DMS53 (cell line): ENCODE data around the gene MET.
A peak's percentile ranks its signal among the peaks of the same experiment; 100 is the strongest.

Experiments
- DNase-seq: peaks from one replicate; lab custom pipeline; 2025; lab: John Stamatoyannopoulos, UW

MET gene

DNA sequence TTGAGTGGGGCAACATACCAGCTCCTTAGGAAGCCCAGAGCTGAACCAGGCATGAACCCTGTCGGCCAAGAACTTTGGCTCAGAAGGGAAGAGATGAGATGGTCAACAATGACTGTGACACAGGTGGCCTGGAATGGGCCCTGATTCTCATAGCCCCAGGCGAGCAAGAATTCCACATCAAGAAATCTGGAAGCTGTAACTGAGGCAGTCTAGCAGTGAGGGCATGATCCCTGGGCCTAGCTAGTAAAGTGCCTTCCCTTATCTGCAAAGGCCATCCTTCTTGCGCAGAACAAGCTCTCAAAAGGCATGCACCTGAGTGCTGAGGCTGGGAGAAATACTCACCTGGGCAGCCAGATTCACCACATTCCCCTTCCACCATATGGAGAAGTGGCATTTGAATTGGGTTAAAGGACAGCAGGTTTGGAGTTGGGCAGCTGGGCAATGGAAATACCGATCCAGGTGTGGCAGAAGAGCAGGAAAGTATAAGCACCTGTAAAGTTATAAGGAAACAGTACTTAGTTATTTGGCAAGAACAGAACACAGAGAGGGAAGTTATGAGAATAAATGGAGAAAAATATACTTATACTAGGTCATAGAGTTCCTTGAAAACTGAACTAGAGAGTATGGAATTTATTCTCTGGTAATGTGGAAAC lies 111.8 kb downstream of the MET start:
- no peak for DNase-seq

- DNase-seq, result no peak
Measured at GRCh38 chr7:116784647-116785046, 112.7 kb downstream of the MET start.

GRCh38 chr7:116785843-116786242 lies 113.8 kb downstream of the MET start:
- DNase-seq, result no peak

DNA sequence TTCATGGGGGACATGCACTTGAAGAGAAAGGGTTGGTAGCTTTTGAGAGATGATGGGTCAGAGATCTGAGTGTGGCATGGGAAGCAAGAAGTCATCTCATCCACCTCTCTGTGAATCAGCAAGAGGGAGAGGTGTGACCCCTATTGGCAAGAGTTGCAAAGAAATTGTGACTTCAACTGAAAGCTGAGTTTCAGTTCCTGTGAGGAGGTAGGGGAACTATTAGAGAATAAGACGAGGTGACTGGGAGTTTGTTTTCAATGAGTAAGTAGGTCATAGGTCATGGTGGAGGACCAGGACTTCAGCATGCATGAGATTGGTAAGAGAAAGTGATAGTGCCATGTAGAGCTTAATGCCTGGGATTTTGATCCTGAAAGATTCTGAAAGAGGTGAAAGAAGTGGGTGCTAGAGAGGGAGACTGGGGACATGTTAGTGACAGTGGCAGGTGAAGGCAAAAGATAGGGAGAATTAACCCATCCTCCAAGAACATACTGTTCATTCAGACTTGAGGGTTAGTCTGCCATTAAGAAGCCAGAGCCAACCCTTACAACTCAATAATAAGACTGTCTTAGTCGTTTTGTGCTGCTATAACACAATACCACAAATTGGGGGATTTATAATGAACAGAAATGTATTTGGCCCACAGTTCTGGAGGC lies 114.9 kb downstream of the MET start:
- DNase-seq, result peak; percentile 69

DNA sequence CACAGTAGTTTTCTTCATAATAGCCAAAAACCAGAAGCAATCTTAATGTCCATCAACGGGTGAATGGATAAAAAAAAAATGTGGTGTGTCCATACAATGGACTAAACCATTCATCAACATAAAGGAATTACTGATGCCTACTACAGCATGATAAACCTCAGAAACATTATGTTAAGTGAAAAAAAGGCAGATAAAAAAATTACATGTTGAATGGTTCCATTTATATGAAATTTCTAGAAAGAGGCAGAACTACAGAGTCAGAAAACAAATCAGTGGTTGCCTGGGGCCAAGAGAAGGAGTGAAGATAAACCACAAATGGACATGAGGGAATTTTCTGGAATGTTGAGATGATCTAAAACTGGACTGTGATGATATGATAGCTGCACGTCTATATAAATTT lies 115.9 kb downstream of the MET start:
- DNase-seq, result no peak

GRCh38 chr7:116788572-116789197 lies 116.7 kb downstream of the MET start:
- DNase-seq, result no peak

DNA sequence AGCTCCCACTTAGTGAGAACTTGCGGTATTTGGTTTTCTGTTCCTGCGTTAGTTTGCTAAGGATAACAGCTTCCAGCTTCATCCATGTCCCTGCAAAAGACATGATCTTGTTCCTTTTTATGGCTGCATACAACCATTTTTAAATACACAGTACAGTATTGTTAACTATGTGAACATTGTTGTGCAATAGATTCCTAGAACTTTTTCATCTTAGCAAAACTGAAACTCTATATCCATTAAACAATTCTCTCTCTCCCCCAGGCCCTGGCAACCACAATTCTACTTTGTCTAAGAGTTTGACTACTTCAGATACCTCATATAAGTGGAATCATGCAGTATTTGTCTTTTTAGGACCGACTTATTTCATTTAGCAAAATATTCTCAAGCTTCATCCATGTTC lies 118.0 kb downstream of the MET start:
- no peak for DNase-seq

- no peak for DNase-seq
Measured at GRCh38 chr7:116792813-116793212, 120.8 kb downstream of the MET start.

DNA sequence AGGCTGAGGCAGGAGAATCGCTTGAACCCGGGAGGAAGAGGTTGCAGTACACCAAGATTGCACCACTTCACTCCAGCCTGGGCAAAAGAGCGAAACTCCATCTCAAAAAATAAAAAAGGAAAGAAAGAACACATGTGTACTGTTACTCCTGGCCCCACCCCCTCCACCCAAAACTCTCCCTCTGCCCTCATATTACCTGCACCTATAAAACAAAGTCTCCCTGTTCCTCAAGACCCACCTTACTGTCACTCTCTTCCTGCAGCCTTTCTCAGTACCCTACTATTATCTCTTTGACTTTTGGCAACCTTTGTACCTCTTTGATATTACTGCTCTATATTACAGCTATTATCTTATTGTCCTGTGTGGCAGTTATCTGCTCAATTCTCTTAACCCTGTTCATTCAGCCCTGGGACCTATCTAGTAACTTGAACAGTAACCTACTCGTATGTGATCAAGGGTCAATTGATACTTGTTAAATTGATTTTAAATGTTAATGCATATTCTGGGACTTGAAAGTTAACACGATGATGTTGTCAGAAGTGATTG lies 121.9 kb downstream of the MET start:
- no peak for DNase-seq

GRCh38 chr7:116796471-116796870 lies 124.5 kb downstream of the MET start:
- DNase-seq, result peak; percentile 74

- DNase-seq, result no peak
Measured at GRCh38 chr7:116797612-116798011, 125.6 kb downstream of the MET start.

- DNase-seq, result no peak
Measured at GRCh38 chr7:116798232-116798631, 126.2 kb downstream of the MET start.

DNA sequence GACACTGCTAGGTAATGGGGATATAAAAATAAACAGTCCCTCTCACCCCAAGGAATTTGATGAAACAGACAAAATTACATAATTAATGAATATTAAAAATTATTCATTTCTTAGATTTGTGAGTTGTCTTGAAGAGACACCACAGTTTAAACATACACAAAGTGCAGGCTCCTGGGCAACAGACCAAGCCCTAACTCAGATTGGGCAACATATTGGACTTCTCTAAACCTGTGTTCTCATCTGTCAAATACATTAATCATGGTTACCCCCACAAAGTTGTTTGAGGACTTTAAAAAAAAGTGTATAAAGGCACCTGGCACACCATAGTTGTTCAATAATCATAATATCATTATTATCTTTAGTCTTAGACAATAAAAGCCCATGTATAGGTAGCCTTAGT lies 127.9 kb downstream of the MET start:
- no peak for DNase-seq

GRCh38 chr7:116800594-116800993 lies 128.6 kb downstream of the MET start:
- DNase-seq, result peak; percentile 16

DNA sequence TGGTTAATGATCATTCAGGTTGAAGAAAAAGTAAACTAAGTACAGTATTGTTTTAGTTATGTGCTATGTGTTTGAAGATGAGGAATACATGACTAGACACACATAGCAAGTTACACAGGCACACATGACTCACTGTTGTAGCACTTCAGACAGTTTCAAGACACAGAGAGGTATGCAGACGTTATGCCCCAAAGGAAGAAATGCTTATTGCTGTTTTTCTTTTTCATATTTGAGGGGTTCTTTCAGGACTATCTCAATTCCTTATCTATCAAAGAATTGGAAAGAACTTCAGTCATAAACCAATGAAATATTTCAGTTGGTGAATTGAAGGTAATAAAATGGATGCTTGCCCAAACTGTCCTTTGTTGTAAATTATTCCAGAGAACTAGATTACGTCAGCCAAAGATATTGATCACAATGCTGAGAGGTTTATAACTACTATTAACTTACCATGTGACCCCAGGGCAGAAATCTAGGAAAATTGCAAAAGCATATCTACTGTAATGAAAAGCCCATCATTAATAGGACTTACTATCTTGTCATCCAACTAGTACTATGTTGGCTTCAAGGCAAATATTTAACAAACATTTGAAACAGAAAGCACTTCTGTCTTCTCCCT lies 129.2 kb downstream of the MET start:
- peak; percentile 15 for DNase-seq

GRCh38 chr7:116802144-116802745 lies 130.2 kb downstream of the MET start:
- DNase-seq, result no peak

- peak; percentile 89 for DNase-seq
Measured at GRCh38 chr7:116802746-116803152, 130.8 kb downstream of the MET start.

DNA sequence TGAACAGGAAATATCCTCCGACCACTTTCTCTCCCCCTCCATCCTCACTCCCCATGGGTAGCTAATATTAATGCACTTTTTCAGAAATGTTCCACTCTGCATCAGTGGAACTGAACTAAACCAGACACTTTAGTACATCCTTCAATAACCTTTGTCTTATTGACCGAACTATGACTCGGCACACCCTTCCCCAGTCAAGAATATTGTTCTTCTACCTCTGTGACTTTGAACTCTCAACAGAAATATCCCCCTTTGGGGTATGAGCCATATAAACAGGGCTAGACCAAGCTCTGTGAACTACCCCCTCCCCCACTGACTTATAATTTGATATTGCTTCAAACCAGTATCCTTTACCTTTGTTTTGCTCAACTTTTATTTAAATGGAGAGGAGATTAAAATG lies 132.5 kb downstream of the MET start:
- no peak for DNase-seq

GRCh38 chr7:116805100-116805544 lies 133.1 kb downstream of the MET start:
- no peak for DNase-seq

GRCh38 chr7:116806046-116806944 lies 134.3 kb downstream of the MET start:
- DNase-seq, result no peak

- no peak for DNase-seq
Measured at GRCh38 chr7:116807011-116807560, 135.1 kb downstream of the MET start.
